DOHH2 (cell line): Measurements from ENCODE around the gene COL27A1.

Experiments used
- H3F3A ChIP-seq: fragments of 200-600 bp; sonication (generic), shearing (Covaris generic); 2 replicates; pipeline ENCODE4 v1.6.0; 2016; ENCODE audit warnings: antibody characterized with exemption, mild to moderate bottlenecking; ENCODE audit not compliant: control insufficient read depth, insufficient read depth
- H3K27ac ChIP-seq: fragments of 200-600 bp; sonication (generic); 2 replicates; pipeline ENCODE4 v1.5.1; 2014; ENCODE audit warnings: low read depth, mild to moderate bottlenecking, low read length, moderate library complexity
- H3K27me3 ChIP-seq: fragments of 200-600 bp; sonication (generic); 2 replicates; pipeline ENCODE4 v1.6.1; 2014; ENCODE audit warnings: mild to moderate bottlenecking, low read length, mixed read lengths; ENCODE audit not compliant: control insufficient read depth
- H3K36me3 ChIP-seq: fragments of 200-600 bp; sonication (generic); 2 replicates; pipeline ENCODE4 v1.6.1; 2014; ENCODE audit warnings: mild to moderate bottlenecking, low read length, moderate library complexity, mixed read lengths; ENCODE audit not compliant: control insufficient read depth
- H3K4me1 ChIP-seq: fragments of 200-600 bp; sonication (generic); 2 replicates; pipeline ENCODE4 v1.6.1; 2014; ENCODE audit warnings: mild to moderate bottlenecking, low read length, mixed read lengths; ENCODE audit not compliant: control insufficient read depth
- H3K4me2 ChIP-seq: fragments of 200-600 bp; sonication (generic); 2 replicates; pipeline ENCODE4 v1.6.0; 2014; ENCODE audit warnings: mild to moderate bottlenecking, low read length, moderate library complexity
- H3K4me3 ChIP-seq: fragments of 200-600 bp; sonication (generic); 2 replicates; pipeline ENCODE4 v1.5.1; 2014; ENCODE audit warnings: mild to moderate bottlenecking, low read length, mixed read lengths
- H3K79me2 ChIP-seq: fragments of 200-600 bp; sonication (generic); 2 replicates; pipeline ENCODE4 v1.6.1; 2014; ENCODE audit warnings: mild to moderate bottlenecking, low read length, mixed read lengths; ENCODE audit not compliant: control insufficient read depth
- H3K9me2 ChIP-seq: fragments of 200-600 bp; sonication (generic); replicated peaks from 2 replicates; pipeline ENCODE4 v1.6.1; 2014; ENCODE audit warnings: mild to moderate bottlenecking, low read length, mixed read lengths; ENCODE audit not compliant: control insufficient read depth
- H3K9me3 ChIP-seq: fragments of 200-600 bp; sonication (generic); 2 replicates; pipeline ENCODE4 v1.6.1; 2014; ENCODE audit warnings: antibody characterized with exemption, low read length, mixed read lengths; ENCODE audit not compliant: control insufficient read depth, insufficient read depth
- H4K20me1 ChIP-seq: fragments of 200-600 bp; sonication (generic); 2 replicates; pipeline ENCODE4 v1.6.0; 2014; ENCODE audit warnings: low read depth, mild to moderate bottlenecking, antibody characterized with exemption, low read length, moderate library complexity; ENCODE audit not compliant: control insufficient read depth, insufficient read depth
- CTCF ChIP-seq: fragments of 200-600 bp; sonication (generic); IDR thresholded peaks from one replicate; pipeline ENCODE4 v1.5.1; 2014; ENCODE audit warnings: antibody characterized with exemption, mild to moderate bottlenecking, low read depth, low read length; ENCODE audit not compliant: poor library complexity, severe bottlenecking
- EZH2phosphoT487 ChIP-seq: fragments of 200-600 bp; sonication (generic); IDR thresholded peaks from 2 replicates; pipeline ENCODE4 v1.6.1; 2017; ENCODE audit warnings: borderline replicate concordance, mild to moderate bottlenecking, antibody characterized with exemption, low read length, moderate library complexity, mixed read lengths

Gene COL27A1

GRCh38 chr9:114227288-114228015 is 72.1 kb downstream of the COL27A1 start:
- H3K36me3 ChIP-seq = no peaks in the 10 kb centered on the region
- H3K9me2 ChIP-seq = no peaks in the 10 kb centered on the region
- TF ChIP-seq CTCF (no peak), EZH2phosphoT487 (no peak)
- H3K4me1 ChIP-seq = no peaks in the 10 kb centered on the region
- H4K20me1 ChIP-seq = no peaks in the 10 kb centered on the region; the same call in 1 of the 2 replicates
- no peaks in the 10 kb centered on the region for H3K9me3 ChIP-seq
- H3K4me2 ChIP-seq = no peak overlapping the region
- no peaks in the 10 kb centered on the region for H3K79me2 ChIP-seq
- H3F3A ChIP-seq = no peaks in the 10 kb centered on the region
- no peak overlapping the region for H3K27ac ChIP-seq
- H3K4me3 ChIP-seq = no peak overlapping the region
- no peaks in the 10 kb centered on the region for H3K27me3 ChIP-seq

GRCh38 chr9:114228016-114228808 is 72.9 kb downstream of the COL27A1 start:
- H3K36me3 ChIP-seq = no peaks in the 10 kb centered on the region

GRCh38 chr9:114229295-114229694 is 74.0 kb downstream of the COL27A1 start:
- H3K9me3 ChIP-seq = no peaks in the 10 kb centered on the region
- H3K4me1 ChIP-seq = no peaks in the 10 kb centered on the region
- no peaks in the 10 kb centered on the region for H3K27me3 ChIP-seq
- H3K9me2 ChIP-seq = no peaks in the 10 kb centered on the region
- H4K20me1 ChIP-seq = no peaks in the 10 kb centered on the region; the same call in 1 of the 2 replicates
- TF ChIP-seq CTCF (no peak), EZH2phosphoT487 (no peak)
- H3K4me2 ChIP-seq = no peak overlapping the region
- no peak overlapping the region for H3K4me3 ChIP-seq
- no peak overlapping the region for H3K27ac ChIP-seq
- no peaks in the 10 kb centered on the region for H3F3A ChIP-seq
- H3K36me3 ChIP-seq = no peaks in the 10 kb centered on the region
- no peaks in the 10 kb centered on the region for H3K79me2 ChIP-seq

More at GRCh38 chr9:114228016-114228808, 72.9 kb downstream of the COL27A1 start:
- Histone ChIP-seq H3K79me2 (no peaks in the 10 kb centered on the region), H3K4me3 (no peak overlapping the region), H4K20me1 (no peaks in the 10 kb centered on the region; the same call in 1 of the 2 replicates), H3K9me2 (no peaks in the 10 kb centered on the region), H3K4me1 (no peaks in the 10 kb centered on the region), H3K27me3 (no peaks in the 10 kb centered on the region), H3K4me2 (no peak overlapping the region), H3K27ac (no peak overlapping the region), H3K9me3 (no peaks in the 10 kb centered on the region), H3F3A (no peaks in the 10 kb centered on the region)
- no peak for TF ChIP-seq EZH2phosphoT487
- no peak for TF ChIP-seq CTCF
